H1 (cell line): Measurements from ENCODE around the gene ZBTB38. TPM values are rescaled to one million over a fixed set of nuclear protein-coding genes. Genes with fewer than 3 reads are reported as not detected.
A peak's percentile ranks its signal among the peaks of the same experiment; 100 is the strongest.

Experiments used
- CTCF ChIA-PET: fragments of 300-600 bp; sonication (Branson Sonifier 250); formaldehyde crosslinking; loops from one replicate; lab custom pipeline; 2021; ENCODE audit not compliant: partially characterized antibody; lab: Charles Lee
- POLR2A ChIA-PET: fragments of 300-600 bp; sonication (Branson Sonifier 250); formaldehyde crosslinking; loops from one replicate; lab custom pipeline; 2021; ENCODE audit warnings: inconsistent platforms; ENCODE audit not compliant: partially characterized antibody; lab: Charles Lee
- DNase-seq, 2 experiments: peaks; one replicate each; pipeline versions ENCODE4 v3.0.0 to v3.0.0-alpha.2; 2010 to 2022; ENCODE audit warnings: low spot score in 2 of 2, low read depth in 1 of 2, mixed read lengths in 1 of 2
- FAIRE-seq: peaks from 2 replicates; lab custom pipeline; 2011; peaks lifted over from hg19 to GRCh38; lab: Jason Lieb, UNC
- H2AFZ ChIP-seq: 2 replicates; pipeline ENCODE4 v1.8.1; 2012; ENCODE audit warnings: low read length, inconsistent platforms
- H2AK5ac ChIP-seq: 2 replicates; pipeline ENCODE4 v1.6.1; 2013; ENCODE audit warnings: low read depth, low read length
- H2BK120ac ChIP-seq: replicated peaks from 2 replicates; pipeline ENCODE3; 2013; ENCODE audit warnings: low read depth, low read length, inconsistent platforms
- H2BK12ac ChIP-seq: 2 replicates; pipeline ENCODE4 v1.6.1; 2013; ENCODE audit warnings: low read depth, low read length
- H2BK15ac ChIP-seq: 2 replicates; pipeline ENCODE4 v1.6.1; 2013; ENCODE audit warnings: low read length
- H2BK20ac ChIP-seq: 2 replicates; pipeline ENCODE4 v1.6.1; 2013; ENCODE audit warnings: low read length
- H2BK5ac ChIP-seq: 2 replicates; pipeline ENCODE4 v1.6.1; 2013; ENCODE audit warnings: low read depth, low read length
- H3K14ac ChIP-seq: 2 replicates; pipeline ENCODE4 v1.6.1; 2013; ENCODE audit warnings: inconsistent platforms; ENCODE audit not compliant: insufficient read length
- H3K18ac ChIP-seq: 2 replicates; pipeline ENCODE4 v1.6.1; 2013; ENCODE audit warnings: low read length; ENCODE audit errors: extremely low read depth
- H3K23ac ChIP-seq: 2 replicates; pipeline ENCODE4 v1.6.1; 2013; ENCODE audit warnings: inconsistent platforms; ENCODE audit not compliant: insufficient read length
- H3K23me2 ChIP-seq: 2 replicates; pipeline ENCODE4 v1.6.1; 2013; ENCODE audit warnings: low read depth, low read length
- H3K27ac ChIP-seq: 2 replicates; pipeline ENCODE4 v1.6.1; 2011; ENCODE audit warnings: low read depth, low read length, inconsistent platforms
- H3K27me3 ChIP-seq, 4 experiments: replicated peaks in 1 of 4; 1 replicate in 1 of 4; 2 replicates in 3 of 4; pipeline versions ENCODE4 v1.6.1 to v1.8.1; 2011 to 2013; ENCODE audit warnings: low read length in 3 of 4, mild to moderate bottlenecking in 3 of 4, inconsistent platforms in 2 of 4, mixed read lengths in 2 of 4, moderate library complexity in 1 of 4; ENCODE audit not compliant: control insufficient read depth in 3 of 4, insufficient read depth in 3 of 4; ENCODE audit errors: extremely low read depth in 1 of 4
- H3K36me3 ChIP-seq, 4 experiments: 2 replicates each; pipeline versions ENCODE4 v1.6.1 to v1.8.1; 2011 to 2013; ENCODE audit warnings: mild to moderate bottlenecking in 4 of 4, low read length in 3 of 4, moderate library complexity in 2 of 4, control low read depth in 1 of 4, inconsistent platforms in 1 of 4; ENCODE audit not compliant: insufficient read depth in 4 of 4, control insufficient read depth in 2 of 4
- H3K4ac ChIP-seq: replicated peaks from 2 replicates; pipeline ENCODE3; 2013; ENCODE audit warnings: low read length, low read depth, mixed read lengths, inconsistent platforms; ENCODE audit not compliant: insufficient read length
- H3K4me1 ChIP-seq, 4 experiments: replicated peaks in 1 of 4; 1 replicate in 1 of 4; 2 replicates in 3 of 4; pipeline versions ENCODE4 v1.6.1 to v1.8.1; 2011 to 2013; ENCODE audit warnings: low read length in 3 of 4, inconsistent platforms in 2 of 4, mixed read lengths in 1 of 4; ENCODE audit not compliant: insufficient read depth in 4 of 4, control insufficient read depth in 3 of 4
- H3K4me2 ChIP-seq, 2 experiments: 2 replicates each; pipeline versions ENCODE4 v1.6.1 to v1.8.1; 2011 to 2013; ENCODE audit warnings: low read depth in 2 of 2, low read length in 2 of 2, control low read depth in 1 of 2, inconsistent platforms in 1 of 2, mild to moderate bottlenecking in 1 of 2; ENCODE audit not compliant: insufficient read depth in 1 of 2
- H3K4me3 ChIP-seq, 4 experiments: fragments of 200-600, 300-600 bp in 1 of 4; sonication (generic), shearing (Covaris generic), sonication (Bioruptor Twin) in 1 of 4; 2 replicates each; pipeline versions ENCODE4 v1.5.1 to v1.8.1; 2011 to 2016; ENCODE audit warnings: low read length in 4 of 4, low read depth in 3 of 4, control low read depth in 2 of 4, inconsistent platforms in 2 of 4, mild to moderate bottlenecking in 2 of 4, mixed read lengths in 1 of 4, moderate library complexity in 1 of 4; ENCODE audit not compliant: insufficient read depth in 2 of 4; ENCODE audit errors: extremely low read depth in 1 of 4
- H3K56ac ChIP-seq: replicated peaks from 2 replicates; pipeline ENCODE3; 2013; ENCODE audit warnings: low read depth, mild to moderate bottlenecking, mixed read lengths, low read length, inconsistent platforms; ENCODE audit not compliant: insufficient read length
- H3K79me1 ChIP-seq: 2 replicates; pipeline ENCODE4 v1.6.1; 2013; ENCODE audit warnings: low read depth, low read length, control low read depth
- H3K79me2 ChIP-seq, 2 experiments: 2 replicates each; pipeline versions ENCODE4 v1.6.1 to v1.8.1; 2012 to 2013; ENCODE audit warnings: low read length in 2 of 2, mild to moderate bottlenecking in 2 of 2, inconsistent platforms in 1 of 2; ENCODE audit not compliant: insufficient read depth in 2 of 2, control insufficient read depth in 1 of 2
- H3K9ac ChIP-seq, 4 experiments: replicated peaks in 1 of 4; 1 replicate in 1 of 4; 2 replicates in 3 of 4; pipeline versions ENCODE4 v1.6.1 to v1.8.1; 2011 to 2013; ENCODE audit warnings: low read depth in 3 of 4, low read length in 3 of 4, control low read depth in 2 of 4, mild to moderate bottlenecking in 2 of 4, moderate library complexity in 2 of 4, inconsistent platforms in 1 of 4; ENCODE audit errors: extremely low read depth in 1 of 4
- H3K9me3 ChIP-seq, 2 experiments: 2 replicates each; pipeline versions ENCODE4 v1.6.1 to v1.8.1; 2012 to 2013; ENCODE audit warnings: mild to moderate bottlenecking in 2 of 2, moderate library complexity in 2 of 2, control low read depth in 1 of 2, inconsistent platforms in 1 of 2, low read depth in 1 of 2, low read length in 1 of 2, mixed read lengths in 1 of 2; ENCODE audit not compliant: insufficient read depth in 2 of 2
- H4K20me1 ChIP-seq, 2 experiments: replicated peaks in 1 of 2; 2 replicates each; pipeline versions ENCODE3 to v1.8.1; 2011 to 2013; ENCODE audit warnings: inconsistent platforms in 2 of 2, low read length in 2 of 2, mild to moderate bottlenecking in 1 of 2; ENCODE audit not compliant: insufficient read depth in 2 of 2, control insufficient read depth in 1 of 2
- H4K5ac ChIP-seq: 2 replicates; pipeline ENCODE4 v1.6.1; 2013; ENCODE audit warnings: low read length, low read depth, mixed read lengths, inconsistent platforms; ENCODE audit not compliant: insufficient read length
- H4K8ac ChIP-seq: 2 replicates; pipeline ENCODE4 v1.8.0; 2013; ENCODE audit warnings: mild to moderate bottlenecking, moderate library complexity, low read length, inconsistent platforms; ENCODE audit not compliant: insufficient read depth; ENCODE audit errors: extremely low read depth
- H4K91ac ChIP-seq: replicated peaks from 2 replicates; pipeline ENCODE3; 2013; ENCODE audit warnings: low read length, mixed read lengths, inconsistent platforms; ENCODE audit not compliant: insufficient read length
- CBX5 ChIP-seq: fragments of 300-800, 300-1000 bp; sonication (generic); IDR thresholded peaks from 2 replicates; pipeline ENCODE4 v1.7.1; 2016; ENCODE audit warnings: antibody characterized with exemption, low read length, low read depth
- CEBPB ChIP-seq: IDR thresholded peaks from 2 replicates; pipeline ENCODE4 v1.6.1; 2012; ENCODE audit warnings: low read depth, low read length
- CREB1 ChIP-seq: IDR thresholded peaks from 2 replicates; pipeline ENCODE4 v1.6.1; 2012; ENCODE audit warnings: inconsistent platforms
- GABPA ChIP-seq: IDR thresholded peaks from 2 replicates; pipeline ENCODE4 v1.6.1; 2011; ENCODE audit warnings: mild to moderate bottlenecking, low read length, moderate library complexity, borderline replicate concordance; ENCODE audit not compliant: insufficient read depth
- RFX5 ChIP-seq: IDR thresholded peaks from 2 replicates; pipeline ENCODE4 v1.6.1; 2011; ENCODE audit warnings: low read depth, low read length, improper control_type of control experiment, borderline replicate concordance
- SIN3A ChIP-seq, 2 experiments: IDR thresholded peaks in 1 of 2; conservative IDR thresholded peaks in 1 of 2; 2 replicates each; pipeline ENCODE4 v1.6.1; 2011 to 2012; ENCODE audit warnings: low read length in 2 of 2, improper control_type of control experiment in 1 of 2, low read depth in 1 of 2, mild to moderate bottlenecking in 1 of 2
- SIRT6 ChIP-seq: IDR thresholded peaks from one replicate; pipeline ENCODE4 v1.7.1; 2012; ENCODE audit warnings: low read length, inconsistent platforms
- SP4 ChIP-seq: IDR thresholded peaks from 2 replicates; pipeline ENCODE4 v1.6.1; 2012; ENCODE audit warnings: low read length, inconsistent platforms
- SRF ChIP-seq: IDR thresholded peaks from 2 replicates; pipeline ENCODE4 v1.6.1; 2011; ENCODE audit warnings: mild to moderate bottlenecking, low read depth, low read length, moderate library complexity
- TBP ChIP-seq: IDR thresholded peaks from 2 replicates; pipeline ENCODE4 v1.6.1; 2011; ENCODE audit warnings: low read depth, low read length, improper control_type of control experiment
- USF2 ChIP-seq: IDR thresholded peaks from 2 replicates; pipeline ENCODE4 v1.6.1; 2011; ENCODE audit warnings: low read length, improper control_type of control experiment
- WGBS, 2 experiments: shearing (Covaris generic) in 1 of 2; methylation state at CpG; one replicate each; pipeline versions ENCODE4 v1.1.6 to v1.1.7; 2013 to 2015; ENCODE audit warnings: low lambda C conversion rate in 2 of 2, mixed read lengths in 2 of 2, inconsistent platforms in 1 of 2, low coverage in 1 of 2, missing lambda C conversion rate in 1 of 2; ENCODE audit not compliant: insufficient replicate concordance in 2 of 2, insufficient coverage in 1 of 2, insufficient read length in 1 of 2; ENCODE audit errors: extremely low coverage in 1 of 2, missing lambda C conversion rate in 1 of 2; 5-methylcytosine and 5-hydroxymethylcytosine counted together
- polyA plus RNA-seq, 7 experiments: library from polyadenylated mRNA; depleted of rRNA in 3 of 7; stranded (reverse) in 5 of 7; unstranded in 2 of 7; fragments of >200 nt in 5 of 7; fragments of 200-250 nt in 2 of 7; gene quantifications; 1 replicate in 5 of 7; 2 replicates in 1 of 7; 4 replicates in 1 of 7; pipeline versions ENCODE4 v1.2.1 to v1.2.3, GENCODE V29; 2011 to 2013; ENCODE audit warnings: missing spikeins in 2 of 7, mixed read lengths in 2 of 7
- total RNA-seq: library from RNA; stranded (reverse); fragmentation: NEBNext Ultra II Directional; extraction: Animal tissue kit (Norgen Biotek cat#: 25700); gene quantifications from 2 replicates; pipeline ENCODE4 v1.2.1, GENCODE V29; 2021

The ZBTB38 gene
- total and polyA plus RNA-seq, 2 of the 8 experiments (the other 6 are each of a cell fraction or from before 2014, with no cell fraction given): 4.4 to 10.5 TPM

- no peak overlapping the region for H2BK15ac ChIP-seq
- DNase-seq (no peak), FAIRE-seq (no peak)
- no peaks in the 10 kb centered on the region for H3K27me3 ChIP-seq
- CTCF ChIA-PET: interaction anchor here (0.9 to 5.4 kb wide), 17 partner anchors 8 to 176 kb away, joined by 3 to 31 read pairs (median 4); no protein-coding TSS in a partner anchor
- no peak overlapping the region for H2BK120ac ChIP-seq
- H3K23me2 ChIP-seq: no peaks in the 10 kb centered on the region; the same call in 1 of the 2 replicates
- H3K4ac ChIP-seq: no peak overlapping the region
- 80% methylated on average over 8 of the region's 8 CpGs; no CpG with 5 or more reads in 1 of the 2 experiments for WGBS, 2 experiments
- no peak overlapping the region for H2BK5ac ChIP-seq
- no peak overlapping the region for H3K27ac ChIP-seq
- no peak overlapping the region for H4K91ac ChIP-seq
- H3K4me3 ChIP-seq: no peak overlapping the region
- H3K79me1 ChIP-seq: no peaks in the 10 kb centered on the region; the same call in 1 of the 2 replicates
- no peak overlapping the region for H2BK20ac ChIP-seq
- POLR2A ChIA-PET: interaction anchor here (1.3 kb wide), 1 partner anchor 15 kb away, joined by 3 read pairs; no protein-coding TSS in a partner anchor
- H2AFZ ChIP-seq: no peak overlapping the region
- H2AK5ac ChIP-seq: no peak overlapping the region
- H4K8ac ChIP-seq: no peak overlapping the region
- H3K4me2 ChIP-seq: no peak overlapping the region
- no peaks in the 10 kb centered on the region for H3K36me3 ChIP-seq
- peak overlapping the region in 1 of 4 experiments; percentile 8; a peak in 1 of 7 replicates for H3K9ac ChIP-seq
- no peaks in the 10 kb centered on the region for H3K9me3 ChIP-seq
- H3K18ac ChIP-seq: no peak overlapping the region
- no peak overlapping the region for H4K5ac ChIP-seq
- no peak for TF ChIP-seq RFX5
- no peak for TF ChIP-seq TBP
- TF ChIP-seq CBX5: no peak
- TF ChIP-seq CEBPB: no peak
- TF ChIP-seq SIN3A (conservative IDR thresholded peaks at IDR 0.05 in 1 of 2, IDR thresholded peaks at IDR 0.05 in 1 of 2; ENCODE audit: low read depth in 1 of 2, low read length in 2 of 2): no peak
- no peak for TF ChIP-seq SIRT6
- no peak for TF ChIP-seq SRF
- TF ChIP-seq USF2: no peak
- TF ChIP-seq SP4: no peak
- TF ChIP-seq CREB1: no peak
- no peak for TF ChIP-seq GABPA
- no peaks in the 10 kb centered on the region for H3K79me2 ChIP-seq
- H3K14ac ChIP-seq: no peak overlapping the region
- H3K56ac ChIP-seq: no peak overlapping the region
- peaks cover 0 to 11% (median 5%) of the 10 kb centered on the region in 4 experiments; a peak in 4 of 7 replicates for H3K4me1 ChIP-seq
- no peak overlapping the region for H3K23ac ChIP-seq
- H2BK12ac ChIP-seq: no peak overlapping the region
- H4K20me1 ChIP-seq: no peaks in the 10 kb centered on the region
Measured at GRCh38 chr3:141385406-141386125, 17.3 kb downstream of the ZBTB38 start.
